HUES64 (cell line): Measurements from ENCODE around the gene AFM.

ENCODE experiments used
- H3K27ac ChIP-seq: 2 replicates; pipeline ENCODE4 v1.7.0; 2013; ENCODE audit warnings: low read depth, low read length, inconsistent platforms
- H3K27me3 ChIP-seq: 2 replicates; pipeline ENCODE4 v1.6.1; 2013; ENCODE audit warnings: mild to moderate bottlenecking, low read length; ENCODE audit not compliant: insufficient read depth
- H3K36me3 ChIP-seq: 2 replicates; pipeline ENCODE4 v1.6.1; 2013; ENCODE audit warnings: mild to moderate bottlenecking, low read length; ENCODE audit not compliant: insufficient read depth
- H3K4me1 ChIP-seq: 2 replicates; pipeline ENCODE4 v1.6.1; 2013; ENCODE audit warnings: mild to moderate bottlenecking, low read length, moderate library complexity; ENCODE audit not compliant: insufficient read depth
- H3K4me3 ChIP-seq: 2 replicates; pipeline ENCODE4 v1.5.1; 2013; ENCODE audit warnings: mild to moderate bottlenecking, low read length, moderate library complexity
- H3K9ac ChIP-seq: 2 replicates; pipeline ENCODE4 v1.6.1; 2013; ENCODE audit warnings: mild to moderate bottlenecking, low read depth, low read length
- H3K9me3 ChIP-seq: 2 replicates; pipeline ENCODE4 v1.6.1; 2013; ENCODE audit warnings: low read depth, low read length; ENCODE audit not compliant: insufficient read depth
- WGBS: fragments of 150-250, 120-280 bp; methylation state at CpG from one replicate; pipeline ENCODE4 v1.1.7; 2013; ENCODE audit warnings: missing lambda C conversion rate; 5-methylcytosine and 5-hydroxymethylcytosine counted together

AFM gene

GRCh38 chr4:73470728-73471127 lies 10.8 kb upstream of the AFM start:
- Histone ChIP-seq H3K27ac (no peak overlapping the region), H3K9me3 (peaks cover 19% of the 10 kb centered on the region), H3K27me3 (no peaks in the 10 kb centered on the region), H3K36me3 (no peaks in the 10 kb centered on the region), H3K4me3 (no peak overlapping the region), H3K4me1 (no peaks in the 10 kb centered on the region), H3K9ac (no peak overlapping the region)
- 94% methylated on average over 1 of the region's 1 CpG for WGBS

- Histone ChIP-seq H3K4me1 (no peaks in the 10 kb centered on the region), H3K27me3 (no peaks in the 10 kb centered on the region), H3K4me3 (no peak overlapping the region), H3K27ac (no peak overlapping the region), H3K9ac (no peak overlapping the region), H3K36me3 (no peaks in the 10 kb centered on the region), H3K9me3 (peaks cover 19% of the 10 kb centered on the region)
- 85% methylated on average over 11 of the region's 11 CpGs for WGBS
Observed at GRCh38 chr4:73477176-73477575, 4.4 kb upstream of the AFM start.

DNA sequence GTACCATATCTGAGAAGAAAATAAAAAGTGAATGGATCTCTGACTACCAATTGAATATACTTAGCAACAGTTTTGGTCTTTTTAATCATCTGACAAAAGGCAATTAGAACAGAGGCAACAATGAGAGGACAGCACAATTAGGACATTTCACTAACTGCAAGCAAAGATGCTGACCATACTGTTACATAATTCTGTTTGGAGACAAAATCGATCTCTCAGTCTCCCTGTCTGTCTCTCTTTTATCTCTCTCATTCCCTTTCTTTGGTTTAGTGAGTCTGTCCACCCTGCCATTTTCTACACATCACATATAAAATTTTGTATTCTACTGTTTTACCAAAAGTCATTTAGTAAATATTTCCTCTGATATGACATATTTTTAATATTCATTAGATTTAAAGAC lies 2.2 kb upstream of the AFM start:
- no peak overlapping the region for H3K27ac ChIP-seq
- H3K36me3 ChIP-seq = no peaks in the 10 kb centered on the region
- no peak overlapping the region for H3K4me3 ChIP-seq
- H3K9me3 ChIP-seq = peaks cover 13% of the 10 kb centered on the region
- no peaks in the 10 kb centered on the region for H3K27me3 ChIP-seq
- H3K9ac ChIP-seq = no peak overlapping the region
- WGBS = 86% methylated on average over 1 of the region's 1 CpG
- no peaks in the 10 kb centered on the region for H3K4me1 ChIP-seq

- H3K36me3 ChIP-seq = no peaks in the 10 kb centered on the region
- H3K9ac ChIP-seq = no peak overlapping the region
- H3K4me1 ChIP-seq = 0 out of 2 replicates have a peak, but pooled peaks cover 9% of the 10 kb centered on the region
- H3K27me3 ChIP-seq = no peaks in the 10 kb centered on the region
- H3K27ac ChIP-seq = no peak overlapping the region
- H3K4me3 ChIP-seq = no peak overlapping the region
- no peaks in the 10 kb centered on the region for H3K9me3 ChIP-seq
Observed at GRCh38 chr4:73485085-73485484, 3.5 kb downstream of the AFM start.

- H3K9ac ChIP-seq = no peak overlapping the region
- H3K27me3 ChIP-seq = no peaks in the 10 kb centered on the region
- 0 out of 2 replicates have a peak, but pooled peaks cover 9% of the 10 kb centered on the region for H3K4me1 ChIP-seq
- H3K36me3 ChIP-seq = no peaks in the 10 kb centered on the region
- H3K4me3 ChIP-seq = no peak overlapping the region
- no peaks in the 10 kb centered on the region for H3K9me3 ChIP-seq
- H3K27ac ChIP-seq = no peak overlapping the region
Observed at GRCh38 chr4:73485596-73485995, 4.1 kb downstream of the AFM start.

GRCh38 chr4:73486497-73486896 lies 5.0 kb downstream of the AFM start:
- Histone ChIP-seq H3K27me3 (no peaks in the 10 kb centered on the region), H3K9ac (no peak overlapping the region), H3K27ac (no peak overlapping the region), H3K9me3 (no peaks in the 10 kb centered on the region), H3K4me1 (0 out of 2 replicates have a peak, but pooled peaks cover 9% of the 10 kb centered on the region), H3K4me3 (no peak overlapping the region), H3K36me3 (no peaks in the 10 kb centered on the region)
- 83% methylated on average over 1 of the region's 1 CpG for WGBS

- Histone ChIP-seq H3K27ac (no peak overlapping the region), H3K27me3 (no peaks in the 10 kb centered on the region), H3K4me3 (no peak overlapping the region), H3K9ac (no peak overlapping the region), H3K4me1 (0 out of 2 replicates have a peak, but pooled peaks cover 9% of the 10 kb centered on the region), H3K9me3 (no peaks in the 10 kb centered on the region), H3K36me3 (no peaks in the 10 kb centered on the region)
- WGBS = 89% methylated on average over 1 of the region's 1 CpG
Observed at GRCh38 chr4:73487233-73487632, 5.7 kb downstream of the AFM start.

GRCh38 chr4:73499996-73500765 lies 18.6 kb downstream of the AFM start:
- H3K27me3 ChIP-seq = no peaks in the 10 kb centered on the region
- H3K9me3 ChIP-seq = no peaks in the 10 kb centered on the region
- H3K4me3 ChIP-seq = no peak overlapping the region
- WGBS = 97% methylated on average over 3 of the region's 4 CpGs
- no peaks in the 10 kb centered on the region for H3K36me3 ChIP-seq
- H3K4me1 ChIP-seq = no peaks in the 10 kb centered on the region
- no peak overlapping the region for H3K9ac ChIP-seq
- H3K27ac ChIP-seq = no peak overlapping the region

DNA sequence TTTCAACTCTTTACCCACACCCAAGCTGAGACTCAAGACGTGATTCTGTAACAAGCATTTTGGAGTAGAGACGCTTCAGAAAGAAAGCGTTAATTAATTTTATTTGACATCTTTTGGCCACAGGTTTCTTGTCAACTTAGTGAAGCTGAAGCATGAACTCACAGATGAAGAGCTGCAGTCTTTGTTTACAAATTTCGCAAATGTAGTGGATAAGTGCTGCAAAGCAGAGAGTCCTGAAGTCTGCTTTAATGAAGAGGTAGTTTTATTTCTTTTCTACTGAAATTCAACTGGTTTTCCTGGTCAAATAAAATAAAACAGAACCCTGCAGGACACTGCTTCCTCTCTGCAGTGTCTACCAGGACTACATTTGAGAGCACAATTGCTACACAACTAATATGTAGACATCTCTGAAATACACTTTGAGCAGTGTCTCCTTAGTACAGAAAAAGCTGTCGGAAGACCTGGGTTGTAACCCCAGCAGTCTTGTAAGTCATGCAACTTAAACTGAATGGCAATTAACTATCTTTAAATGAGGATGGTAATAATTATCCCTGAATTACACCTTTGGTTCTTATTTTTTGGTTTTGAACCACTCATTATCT lies 20.2 kb downstream of the AFM start:
- WGBS = 94% methylated on average over 5 of the region's 5 CpGs
- H3K9me3 ChIP-seq = no peaks in the 10 kb centered on the region
- no peaks in the 10 kb centered on the region for H3K4me1 ChIP-seq
- H3K9ac ChIP-seq = no peak overlapping the region
- H3K27me3 ChIP-seq = no peaks in the 10 kb centered on the region
- H3K36me3 ChIP-seq = no peaks in the 10 kb centered on the region
- no peak overlapping the region for H3K27ac ChIP-seq
- H3K4me3 ChIP-seq = no peak overlapping the region

DNA sequence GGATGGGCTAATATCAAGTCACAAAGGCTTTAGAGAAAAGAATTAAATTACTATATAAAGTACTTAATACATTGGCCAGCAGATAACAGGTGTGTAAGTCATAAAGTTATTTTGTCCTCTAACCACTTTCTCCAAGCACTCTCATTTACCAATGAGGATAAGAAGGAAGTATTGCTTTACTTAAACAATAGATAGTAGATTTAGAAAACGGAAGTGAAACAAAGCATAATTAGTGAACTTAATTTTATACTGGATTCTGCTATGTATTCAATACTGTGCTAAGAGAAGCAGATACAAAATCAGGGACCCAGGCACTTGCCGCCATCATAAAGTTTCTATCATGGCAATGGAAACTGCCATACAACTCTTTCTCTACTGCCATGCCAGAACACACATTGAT lies 24.0 kb downstream of the AFM start:
- Histone ChIP-seq H3K27me3 (no peaks in the 10 kb centered on the region), H3K9me3 (no peaks in the 10 kb centered on the region), H3K27ac (no peak overlapping the region), H3K36me3 (no peaks in the 10 kb centered on the region), H3K9ac (no peak overlapping the region), H3K4me1 (no peaks in the 10 kb centered on the region), H3K4me3 (no peak overlapping the region)
- WGBS = no CpG with 5 or more reads among the region's 2 CpGs

- no peak overlapping the region for H3K9ac ChIP-seq
- H3K4me3 ChIP-seq = no peak overlapping the region
- no peaks in the 10 kb centered on the region for H3K27me3 ChIP-seq
- no peak overlapping the region for H3K27ac ChIP-seq
- no peaks in the 10 kb centered on the region for H3K4me1 ChIP-seq
- no peaks in the 10 kb centered on the region for H3K9me3 ChIP-seq
- H3K36me3 ChIP-seq = no peaks in the 10 kb centered on the region
Observed at GRCh38 chr4:73507541-73507940, 26.0 kb downstream of the AFM start.
